OCI-LY7 (cell line): ENCODE results near the gene LDAH. TPM values are rescaled to one million over a fixed set of nuclear protein-coding genes. Genes with fewer than 3 reads are reported as not detected.

Experiments
- BruUV-seq: library from RNA; stranded (reverse); fragments of 400-500 nt; replicated peaks from 2 replicates; lab custom pipeline; 2021; lab: Mats Ljungman, UMichigan
- CTCF ChIA-PET: fragments of 300-600 bp; sonication (Branson Sonifier 250); formaldehyde crosslinking; loops from one replicate; lab custom pipeline; 2022; ENCODE audit warnings: antibody characterized with exemption; ENCODE audit not compliant: unreplicated experiment; lab: Charles Lee
- POLR2A ChIA-PET: fragments of 300-600 bp; sonication (Branson Sonifier 250); formaldehyde crosslinking; loops from one replicate; lab custom pipeline; 2022; ENCODE audit warnings: antibody characterized with exemption; lab: Charles Lee
- DNase-seq: peaks from one replicate; pipeline ENCODE4 v3.0.0-alpha.2; 2015; ENCODE audit warnings: low spot score
- H2AFZ ChIP-seq: fragments of 200-600 bp; sonication (generic), shearing (Covaris generic); 2 replicates; pipeline ENCODE4 v1.6.1; 2014; ENCODE audit warnings: mild to moderate bottlenecking, antibody characterized with exemption, low read length, moderate library complexity
- H3K27ac ChIP-seq: fragments of 200-600 bp; sonication (generic); 2 replicates; pipeline ENCODE4 v1.5.1; 2014; ENCODE audit warnings: mixed run types, low read depth, mild to moderate bottlenecking, moderate library complexity, low read length, inconsistent platforms; ENCODE audit not compliant: poor library complexity, severe bottlenecking
- H3K36me3 ChIP-seq: fragments of 200-600 bp; sonication (generic); 2 replicates; pipeline ENCODE4 v1.6.1; 2014; ENCODE audit warnings: mild to moderate bottlenecking, antibody characterized with exemption, low read length, moderate library complexity, mixed read lengths; ENCODE audit not compliant: insufficient read depth
- H3K4me1 ChIP-seq: fragments of 200-600 bp; sonication (generic); 2 replicates; pipeline ENCODE4 v1.5.1; 2014; ENCODE audit warnings: mild to moderate bottlenecking, low read length; ENCODE audit not compliant: insufficient read depth, poor library complexity, severe bottlenecking
- H3K4me2 ChIP-seq: fragments of 200-600 bp; sonication (generic); 2 replicates; pipeline ENCODE4 v1.6.1; 2014; ENCODE audit warnings: mild to moderate bottlenecking, low read length
- H3K4me3 ChIP-seq: fragments of 200-600 bp; sonication (generic); 2 replicates; pipeline ENCODE4 v1.5.1; 2014; ENCODE audit warnings: mild to moderate bottlenecking, low read depth, low read length; ENCODE audit not compliant: poor library complexity, severe bottlenecking
- H3K79me2 ChIP-seq: fragments of 200-600 bp; sonication (generic); 2 replicates; pipeline ENCODE4 v1.6.1; 2016; ENCODE audit warnings: low read depth, mild to moderate bottlenecking, low read length, moderate library complexity, mixed read lengths; ENCODE audit not compliant: insufficient read depth
- H3K9me2 ChIP-seq: fragments of 200-600 bp; sonication (generic); 2 replicates; pipeline ENCODE4 v1.6.1; 2016; ENCODE audit warnings: mild to moderate bottlenecking, low read length, mixed read lengths; ENCODE audit not compliant: insufficient read depth
- H3K9me3 ChIP-seq: fragments of 200-600 bp; sonication (generic); 2 replicates; pipeline ENCODE4 v1.6.1; 2014; ENCODE audit warnings: mild to moderate bottlenecking, mixed run types, low read length, mixed read lengths
- H4K20me1 ChIP-seq: fragments of 200-600 bp; sonication (generic); 2 replicates; pipeline ENCODE4 v1.6.1; 2014; ENCODE audit warnings: mild to moderate bottlenecking, antibody characterized with exemption, low read length, moderate library complexity, mixed read lengths; ENCODE audit not compliant: insufficient read depth
- CTCF ChIP-seq: fragments of 200-600 bp; sonication (generic); conservative IDR thresholded peaks from 2 replicates; pipeline ENCODE4 v1.5.1; 2014; ENCODE audit warnings: mild to moderate bottlenecking, antibody characterized with exemption, low read length, moderate library complexity, mixed read lengths
- EZH2phosphoT487 ChIP-seq: fragments of 200-600 bp; sonication (generic); IDR thresholded peaks from 2 replicates; pipeline ENCODE4 v1.6.1; 2018; ENCODE audit warnings: low read depth, borderline replicate concordance, mild to moderate bottlenecking, mixed run types, antibody characterized with exemption, low read length, moderate library complexity, mixed read lengths
- intact Hi-C: fragments of 100-400 bp; cut with micrococcal nuclease; formaldehyde crosslinking; loops from one replicate; pipeline ENCODE4 v1.10.0; 2022; ENCODE audit not compliant: unreplicated experiment
- total RNA-seq, 2 experiments: library from RNA; depleted of rRNA in 1 of 2; stranded (reverse); fragments of >200 nt in 1 of 2; shearing (Covaris generic) in 1 of 2; gene quantifications; 2 replicates each; pipeline ENCODE4 v1.2.3, GENCODE V29; 2014 to 2022

LDAH gene
- total RNA-seq, 2 experiments from 2014 or later = 21.7 to 38.1 TPM

- no peaks in the 10 kb centered on the region for H3K36me3 ChIP-seq
- TF ChIP-seq EZH2phosphoT487 = no peak
- TF ChIP-seq CTCF = no peak
- no peak overlapping the region for H3K4me2 ChIP-seq
- no peak overlapping the region for H3K27ac ChIP-seq
- intact Hi-C loops = no loop called here
- H3K9me3 ChIP-seq = no peaks in the 10 kb centered on the region
- POLR2A ChIA-PET = interaction anchor here (0.6 kb wide), 1 partner anchor 442 kb away, joined by 3 read pairs; no protein-coding TSS in a partner anchor
- peaks cover 7% of the 10 kb centered on the region for H3K4me1 ChIP-seq
- no peaks in the 10 kb centered on the region for H3K79me2 ChIP-seq
- H4K20me1 ChIP-seq = no peaks in the 10 kb centered on the region
- no TSS peak for BruUV-seq
- H3K4me3 ChIP-seq = no peak overlapping the region
- no peaks in the 10 kb centered on the region for H3K9me2 ChIP-seq
- DNase-seq = no peak
- CTCF ChIA-PET = no interaction called here
- H2AFZ ChIP-seq = no peak overlapping the region
These were observed 153.9 kb downstream of the LDAH start for GRCh38 chr2:20668871-20669475.

GRCh38 chr2:20668451-20668850 lies 154.4 kb downstream of the LDAH start:
- Histone ChIP-seq H3K4me1 (peaks cover 7% of the 10 kb centered on the region), H2AFZ (no peak overlapping the region), H3K4me3 (no peak overlapping the region), H3K79me2 (no peaks in the 10 kb centered on the region), H3K9me3 (no peaks in the 10 kb centered on the region), H3K9me2 (no peaks in the 10 kb centered on the region), H3K4me2 (no peak overlapping the region), H4K20me1 (no peaks in the 10 kb centered on the region), H3K36me3 (no peaks in the 10 kb centered on the region), H3K27ac (no peak overlapping the region)
- TF ChIP-seq CTCF (no peak), EZH2phosphoT487 (no peak)
- intact Hi-C loops = no loop called here
- POLR2A ChIA-PET = no interaction called here
- no TSS peak for BruUV-seq
- DNase-seq = no peak
- CTCF ChIA-PET = no interaction called here
